Tibial nerve (tissue), 4 donors: Measurements from ENCODE around the gene SYNE4.

ENCODE experiments used
- CTCF ChIP-seq, 5 experiments: fragments of 200-600 bp in 3 of 5; fragments of 450-650 bp in 2 of 5; sonication (generic) in 3 of 5; IDR thresholded peaks; one replicate each; pipeline ENCODE4 v1.5.1; 2016 to 2019; ENCODE audit warnings: antibody characterized with exemption in 5 of 5, mild to moderate bottlenecking in 3 of 5, moderate library complexity in 2 of 5
- EP300 ChIP-seq, 2 donors: sonication (generic); formaldehyde crosslinking; IDR thresholded peaks; one replicate each; pipeline ENCODE4 v1.6.1; 2017; ENCODE audit warnings: antibody characterized with exemption in 2 of 2, mild to moderate bottlenecking in 1 of 2

DNA sequence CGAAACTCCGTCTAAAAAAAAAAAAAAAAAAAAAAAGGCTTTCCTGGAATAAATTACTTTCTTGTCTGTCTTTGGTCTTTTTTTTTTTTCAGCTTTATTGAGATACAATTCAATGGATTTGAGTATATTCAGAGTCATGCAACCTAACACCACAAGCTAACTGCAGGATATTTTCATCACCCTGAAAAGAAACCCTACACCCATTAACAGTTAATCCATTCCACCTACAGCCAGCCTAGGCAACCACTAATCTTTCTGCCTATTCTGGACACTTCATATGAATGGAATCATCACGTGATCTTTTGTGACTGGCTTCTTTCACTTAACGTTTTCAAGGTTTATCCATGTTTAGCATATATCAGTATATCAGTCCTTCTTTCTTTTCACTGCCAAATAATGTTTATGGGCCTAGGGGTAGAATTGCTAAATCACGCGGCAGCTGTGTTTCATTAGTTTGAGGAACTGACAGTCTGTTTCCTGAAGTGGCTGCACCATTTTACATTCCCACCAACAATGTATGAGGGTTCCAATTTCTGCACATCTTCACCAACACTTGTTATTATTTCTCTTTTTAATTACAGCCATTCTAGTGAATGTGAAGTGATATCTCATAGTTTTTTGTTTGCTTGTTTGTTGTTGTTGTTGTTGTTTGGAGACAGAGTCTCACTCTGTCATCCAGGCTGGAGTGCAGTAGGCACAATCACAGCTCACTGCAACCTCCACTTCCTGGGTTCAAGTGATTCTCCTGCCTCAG, 52.6 kb downstream of the SYNE4 start:
- TF ChIP-seq CTCF (IDR thresholded peaks at IDR 0.05) (no peak), EP300 (IDR thresholded peaks at IDR 0.05) (no peak)
